ENCODE data around the gene SH3GL3. TPM values are rescaled to one million over a fixed set of nuclear protein-coding genes. Genes with fewer than 3 reads are reported as not detected.
A peak's percentile ranks its signal among the peaks of the same experiment; 100 is the strongest.

The SH3GL3 gene
- total RNA-seq, 2 donors from 2014 or later, result not detected

DNA sequence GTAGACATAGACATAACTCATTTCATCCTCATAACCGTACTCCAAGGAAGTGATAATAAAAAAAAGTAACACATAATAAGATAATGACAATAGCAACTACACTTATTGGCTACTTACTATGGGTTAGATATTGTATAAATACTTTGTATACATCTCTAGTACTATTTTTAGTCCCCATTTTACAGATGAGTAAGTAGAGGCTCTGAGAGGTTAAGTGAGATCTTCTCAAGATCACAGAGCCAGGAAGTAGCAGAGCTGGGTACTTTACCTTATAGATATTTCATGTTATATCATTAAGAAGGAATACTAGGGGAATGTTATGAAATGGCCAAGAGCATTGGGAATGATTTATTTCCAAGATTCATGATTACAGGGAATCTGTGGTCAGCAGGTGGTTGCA, 157.4 kb downstream of the SH3GL3 start:
- DNase-seq (ENCODE audit: low spot score), result no peak
- Mint-ChIP-seq H3K4me1 (ENCODE audit: low read depth in 2 of 2) (no peaks in the 10 kb centered on the region), H3K27me3 (peaks cover 5 to 7% of the 10 kb centered on the region in 2 donors), H3K4me3 (no peak overlapping the region), H3K36me3 (no peaks in the 10 kb centered on the region), H3K27ac (no peak overlapping the region), H3K9me3 (no peaks in the 10 kb centered on the region)
- ATAC-seq, result no peak

DNA sequence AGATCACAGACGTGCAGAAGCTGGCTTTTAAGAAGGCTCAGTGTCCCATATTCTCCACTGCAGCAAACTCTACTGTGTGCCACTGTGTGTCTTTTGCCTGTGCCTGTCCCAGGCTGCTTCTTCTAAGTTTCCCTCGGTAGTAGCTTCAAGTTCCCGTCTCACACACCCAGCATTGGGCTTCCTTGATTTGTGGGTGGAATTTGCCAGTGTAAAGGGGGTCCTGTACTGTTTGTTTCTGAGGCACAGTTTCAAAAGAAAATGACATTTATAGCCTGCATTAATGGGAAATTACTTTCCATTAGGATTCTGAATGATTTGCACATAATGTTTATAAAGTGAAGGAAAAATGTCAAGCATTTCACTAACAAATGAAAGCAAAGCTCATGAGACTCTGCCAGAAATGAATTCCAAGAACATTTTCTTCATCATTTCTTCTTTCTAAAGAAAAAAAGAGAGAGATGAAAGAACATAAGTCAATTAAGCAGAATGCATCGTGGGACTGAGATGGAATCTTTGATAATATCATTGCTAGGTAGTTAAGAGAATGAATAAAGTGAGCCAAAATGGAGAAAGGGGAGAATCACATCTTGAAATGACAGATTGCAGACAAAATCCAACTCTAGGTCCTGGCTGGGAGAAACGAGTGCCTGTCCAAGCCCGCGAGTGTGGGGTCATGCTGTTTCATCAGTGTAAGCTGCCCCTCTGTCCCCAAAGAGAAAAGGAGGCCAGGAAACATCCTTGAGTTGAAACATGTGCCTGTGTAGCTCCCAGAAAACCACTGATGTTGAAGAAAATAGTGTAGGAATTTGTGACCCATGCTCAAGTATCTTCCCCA, 158.2 kb downstream of the SH3GL3 start:
- Mint-ChIP-seq H3K27ac (no peak overlapping the region), H3K36me3 (no peaks in the 10 kb centered on the region), H3K9me3 (no peaks in the 10 kb centered on the region), H3K27me3 (peaks cover 2 to 4% of the 10 kb centered on the region in 2 donors), H3K4me3 (no peak overlapping the region), H3K4me1 (ENCODE audit: low read depth in 2 of 2) (no peaks in the 10 kb centered on the region)
- DNase-seq (ENCODE audit: low spot score) (no peak), ATAC-seq (no peak)

DNA sequence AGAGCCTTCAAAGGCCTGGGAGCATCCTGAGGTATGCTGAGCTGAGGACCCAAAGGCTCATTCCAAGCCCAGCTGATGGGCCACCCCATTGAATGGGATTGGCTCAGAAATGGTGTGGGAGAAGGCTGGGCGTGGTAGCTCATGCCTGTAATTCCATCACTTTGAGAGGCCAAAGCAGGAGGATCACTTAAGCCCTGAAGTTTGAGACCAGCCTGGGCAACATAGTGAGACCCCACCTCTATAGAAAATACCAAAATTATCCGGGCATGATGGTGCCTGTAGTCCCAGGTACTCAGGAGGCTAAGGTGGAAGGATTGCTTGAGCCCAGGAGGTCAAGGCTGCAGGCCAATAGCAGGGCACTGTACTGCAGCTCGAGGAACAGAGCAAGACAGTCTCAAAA, 163.0 kb downstream of the SH3GL3 start:
- H3K27ac Mint-ChIP-seq, result no peak overlapping the region
- no peaks in the 10 kb centered on the region for H3K36me3 Mint-ChIP-seq
- no peak overlapping the region for H3K4me3 Mint-ChIP-seq
- no peaks in the 10 kb centered on the region for H3K4me1 Mint-ChIP-seq (ENCODE audit: low read depth in 2 of 2)
- DNase-seq (ENCODE audit: low spot score) (no peak), ATAC-seq (no peak)
- no peaks in the 10 kb centered on the region for H3K9me3 Mint-ChIP-seq
- H3K27me3 Mint-ChIP-seq, result peaks cover 8 to 15% of the 10 kb centered on the region in 2 donors

DNA sequence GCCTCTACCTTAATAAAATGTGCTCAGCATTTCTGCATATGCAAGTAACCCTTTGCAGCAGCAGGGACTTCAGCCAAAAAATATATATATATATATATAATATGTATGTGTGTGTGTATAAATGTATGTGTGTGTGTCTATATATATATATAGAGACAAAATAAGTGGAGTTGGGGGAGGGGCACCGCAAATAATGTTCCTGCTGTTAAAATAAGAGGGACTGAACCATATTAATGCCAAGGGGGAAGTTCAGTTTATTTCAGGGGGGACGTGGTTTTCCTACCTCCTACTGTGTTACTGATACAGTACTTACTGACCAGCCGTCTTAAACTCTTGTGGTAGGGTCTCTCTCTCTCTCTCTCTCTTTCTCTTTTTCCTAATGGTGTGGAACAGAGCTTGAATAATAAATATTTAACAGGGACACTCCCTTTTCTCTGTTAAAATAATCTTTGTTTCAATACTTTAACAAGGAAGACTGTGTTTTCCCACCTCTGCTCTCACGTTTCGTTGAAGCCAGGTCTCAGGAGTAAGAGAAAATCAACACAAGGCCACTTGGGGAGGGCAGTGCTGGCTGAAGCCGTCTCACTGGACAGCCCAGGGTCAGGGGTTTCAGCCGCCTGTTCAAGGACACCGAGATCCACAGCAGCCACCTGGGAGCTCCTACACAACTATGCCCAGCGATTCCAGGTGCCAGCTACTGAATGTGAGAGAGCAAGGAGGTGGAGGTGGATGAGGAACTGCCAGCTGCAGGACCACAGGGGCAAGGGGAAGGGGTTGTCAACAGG, 164.0 kb downstream of the SH3GL3 start:
- H3K9me3 Mint-ChIP-seq, result no peaks in the 10 kb centered on the region
- peaks cover 8 to 15% of the 10 kb centered on the region in 2 donors for H3K27me3 Mint-ChIP-seq
- DNase-seq (ENCODE audit: low spot score) (no peak), ATAC-seq (no peak)
- H3K4me1 Mint-ChIP-seq (ENCODE audit: low read depth in 2 of 2), result no peaks in the 10 kb centered on the region
- no peaks in the 10 kb centered on the region for H3K36me3 Mint-ChIP-seq
- no peak overlapping the region for H3K27ac Mint-ChIP-seq
- no peak overlapping the region for H3K4me3 Mint-ChIP-seq

GRCh38 chr15:83612226-83612625, 165.1 kb downstream of the SH3GL3 start:
- Mint-ChIP-seq H3K27me3 (peaks cover 6 to 15% of the 10 kb centered on the region in 2 donors), H3K9me3 (no peaks in the 10 kb centered on the region), H3K27ac (no peak overlapping the region), H3K4me3 (no peak overlapping the region), H3K4me1 (ENCODE audit: low read depth in 2 of 2) (no peaks in the 10 kb centered on the region), H3K36me3 (no peaks in the 10 kb centered on the region)
- DNase-seq (ENCODE audit: low spot score) (no peak), ATAC-seq (no peak)

DNA sequence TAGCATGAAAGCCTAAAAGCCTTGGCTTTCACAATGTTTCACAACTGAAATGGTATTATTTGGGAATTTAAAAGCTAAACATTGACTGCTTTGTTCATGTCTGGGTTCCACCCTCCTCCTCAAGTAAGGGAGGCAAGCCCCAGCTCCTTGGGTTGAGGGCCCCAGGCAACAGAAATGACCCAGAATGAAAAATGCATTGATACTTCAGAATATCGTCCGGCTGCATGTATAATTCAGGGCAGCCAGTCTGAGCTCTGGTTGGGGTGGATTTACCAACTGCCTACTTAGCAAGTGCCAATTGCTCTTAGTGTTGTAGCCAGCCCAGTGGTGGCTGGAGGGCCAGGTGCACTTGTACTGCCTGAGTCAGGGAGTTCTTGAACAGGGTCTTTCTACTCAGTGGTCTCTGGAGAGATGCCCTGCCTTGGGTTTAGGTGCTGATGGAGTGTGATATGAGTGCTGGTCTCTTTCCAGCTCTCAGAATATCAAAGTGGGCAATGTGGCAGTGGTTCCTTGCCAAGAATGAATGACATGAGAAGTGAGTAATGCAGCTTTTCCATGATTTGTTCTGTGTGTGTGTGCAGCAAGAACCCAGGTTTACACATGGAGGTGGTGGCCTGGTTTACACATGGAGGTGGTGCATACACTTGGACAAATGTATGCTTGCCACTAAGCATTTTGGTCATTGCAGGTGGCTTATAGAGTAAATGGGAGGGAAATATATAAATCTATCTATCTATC, 165.9 kb downstream of the SH3GL3 start:
- Mint-ChIP-seq H3K27ac (no peak overlapping the region), H3K4me3 (no peak overlapping the region), H3K27me3 (peaks cover 6 to 15% of the 10 kb centered on the region in 2 donors), H3K9me3 (no peaks in the 10 kb centered on the region), H3K4me1 (ENCODE audit: low read depth in 2 of 2) (no peaks in the 10 kb centered on the region), H3K36me3 (no peaks in the 10 kb centered on the region)
- DNase-seq (ENCODE audit: low spot score), result no peak
- no peak for ATAC-seq

- Mint-ChIP-seq H3K36me3 (no peaks in the 10 kb centered on the region), H3K4me1 (ENCODE audit: low read depth in 2 of 2) (no peaks in the 10 kb centered on the region), H3K27me3 (peaks cover 6 to 15% of the 10 kb centered on the region in 2 donors), H3K27ac (no peak overlapping the region), H3K9me3 (no peaks in the 10 kb centered on the region), H3K4me3 (no peak overlapping the region)
- no peak for DNase-seq (ENCODE audit: low spot score)
- ATAC-seq, result no peak
These were observed 166.6 kb downstream of the SH3GL3 start for GRCh38 chr15:83613714-83614113.

DNA sequence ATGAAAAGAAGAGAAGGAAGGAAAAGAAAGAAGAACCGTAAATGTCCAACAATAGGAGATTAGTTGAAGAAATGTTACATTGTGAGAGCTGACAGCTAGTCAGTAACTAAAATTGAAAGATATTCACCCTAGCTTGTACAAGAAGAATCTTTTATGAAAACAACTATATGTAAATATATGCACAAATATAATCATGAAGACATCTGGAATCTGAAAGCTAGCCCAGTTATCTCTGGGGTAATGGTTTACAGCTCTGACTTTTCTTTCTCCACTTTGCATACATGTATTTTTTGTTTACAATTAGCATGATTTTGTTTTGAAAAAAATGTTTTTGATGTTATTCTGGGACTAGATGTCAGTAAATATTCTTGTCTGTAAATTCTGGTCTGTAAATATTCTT, 169.7 kb downstream of the SH3GL3 start:
- ATAC-seq (no peak), DNase-seq (ENCODE audit: low spot score) (no peak)
- Mint-ChIP-seq H3K27me3 (peaks cover 6 to 9% of the 10 kb centered on the region in 2 donors), H3K4me3 (no peak overlapping the region), H3K36me3 (no peaks in the 10 kb centered on the region), H3K27ac (no peak overlapping the region), H3K4me1 (ENCODE audit: low read depth in 2 of 2) (no peaks in the 10 kb centered on the region), H3K9me3 (no peaks in the 10 kb centered on the region)

GRCh38 chr15:83626171-83626802, 179.1 kb downstream of the SH3GL3 start:
- Mint-ChIP-seq H3K4me1 (ENCODE audit: low read depth in 2 of 2) (no peaks in the 10 kb centered on the region), H3K27ac (no peak overlapping the region), H3K4me3 (no peak overlapping the region), H3K36me3 (no peaks in the 10 kb centered on the region), H3K27me3 (peaks cover 4 to 5% of the 10 kb centered on the region in 2 donors), H3K9me3 (no peaks in the 10 kb centered on the region)
- peak in 1 of 2 donors; percentile 36 for ATAC-seq
- DNase-seq (ENCODE audit: low spot score), result no peak

GRCh38 chr15:83631534-83631933, 184.4 kb downstream of the SH3GL3 start:
- H3K27ac Mint-ChIP-seq, result no peak overlapping the region
- peaks cover 0 to 6% of the 10 kb centered on the region in 2 donors for H3K27me3 Mint-ChIP-seq
- no peak overlapping the region for H3K4me3 Mint-ChIP-seq
- H3K36me3 Mint-ChIP-seq, result no peaks in the 10 kb centered on the region
- no peaks in the 10 kb centered on the region for H3K9me3 Mint-ChIP-seq
- DNase-seq (ENCODE audit: low spot score) (no peak), ATAC-seq (no peak)
- no peaks in the 10 kb centered on the region for H3K4me1 Mint-ChIP-seq (ENCODE audit: low read depth in 2 of 2)

DNA sequence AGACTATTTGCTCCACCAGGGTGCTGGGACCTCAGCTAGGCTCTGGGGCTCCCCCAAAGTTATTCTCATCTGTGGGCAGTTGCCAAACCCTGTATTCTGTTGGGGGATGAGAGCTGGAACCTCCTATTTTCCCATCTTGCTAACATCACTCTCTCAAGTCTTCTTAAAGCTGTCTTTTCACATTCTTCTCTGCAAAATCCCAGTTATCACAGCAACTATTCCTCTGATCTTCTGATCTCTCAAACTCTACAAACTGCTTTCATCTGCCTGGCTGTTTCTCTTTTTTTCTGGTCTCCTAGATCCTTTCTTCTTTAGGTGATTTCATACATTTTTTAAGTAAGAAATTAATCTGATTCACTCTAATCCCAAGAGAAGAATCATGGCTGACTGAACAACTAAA, 196.1 kb downstream of the SH3GL3 start:
- Mint-ChIP-seq H3K36me3 (peaks cover 9% of the 10 kb centered on the region), H3K27ac (no peak overlapping the region), H3K9me3 (peaks cover 8% of the 10 kb centered on the region), H3K4me3 (no peak overlapping the region), H3K27me3 (peaks cover 4 to 16% of the 10 kb centered on the region in 2 donors), H3K4me1 (ENCODE audit: low read depth in 2 of 2) (no peaks in the 10 kb centered on the region)
- ATAC-seq, result no peak
- DNase-seq (ENCODE audit: low spot score), result no peak

GRCh38 chr15:83644439-83644838, 197.3 kb downstream of the SH3GL3 start:
- Mint-ChIP-seq H3K4me1 (ENCODE audit: low read depth in 2 of 2) (no peaks in the 10 kb centered on the region), H3K27ac (no peak overlapping the region), H3K36me3 (peaks cover 9% of the 10 kb centered on the region), H3K4me3 (no peak overlapping the region), H3K9me3 (peaks cover 8% of the 10 kb centered on the region), H3K27me3 (peaks cover under 1 to 10% of the 10 kb centered on the region in 2 donors)
- ATAC-seq (no peak), DNase-seq (ENCODE audit: low spot score) (no peak)

DNA sequence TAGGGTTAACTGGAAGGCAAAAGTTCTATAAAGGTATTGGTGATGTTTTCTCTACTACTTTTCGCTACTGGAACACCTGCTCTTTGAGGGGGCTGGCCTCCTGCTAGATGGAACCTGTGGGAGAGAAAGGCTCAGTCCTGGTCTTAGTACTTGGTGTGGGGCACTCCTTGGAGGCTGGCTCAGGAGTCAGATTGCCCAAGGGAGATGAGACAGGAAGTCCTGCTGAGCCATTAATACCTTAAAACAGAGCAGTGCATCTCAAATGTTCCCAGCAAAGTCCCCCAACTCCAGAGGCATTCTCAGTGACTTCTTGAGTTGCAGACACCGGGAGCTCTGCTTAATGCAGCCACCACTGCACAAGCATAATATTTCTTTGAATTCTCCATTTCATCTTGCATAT, 203.7 kb downstream of the SH3GL3 start:
- no peak for DNase-seq (ENCODE audit: low spot score)
- Mint-ChIP-seq H3K27me3 (peaks cover 14 to 21% of the 10 kb centered on the region in 2 donors), H3K27ac (no peak overlapping the region), H3K4me1 (ENCODE audit: low read depth in 2 of 2) (no peaks in the 10 kb centered on the region), H3K9me3 (no peaks in the 10 kb centered on the region), H3K4me3 (no peak overlapping the region), H3K36me3 (no peaks in the 10 kb centered on the region)
- no peak for ATAC-seq
